Daoy (cell line): ENCODE results near the gene SNX30. TPM values are rescaled to one million over a fixed set of nuclear protein-coding genes. Genes with fewer than 3 reads are reported as not detected.

Experiments used
- DNase-seq: peaks from one replicate; pipeline ENCODE4 v3.0.0-alpha.2; 2015; ENCODE audit warnings: low read depth
- total RNA-seq: library from RNA; depleted of rRNA; stranded (reverse); fragments of >200 nt; shearing (Covaris generic); gene quantifications from 2 replicates; pipeline ENCODE4 v1.2.3, GENCODE V29; 2014

SNX30 gene
- total RNA-seq, 1 experiment from 2014 or later: 17.1 TPM

GRCh38 chr9:112820881-112821280, 70.3 kb downstream of the SNX30 start:
- DNase-seq: peak; percentile 23

GRCh38 chr9:112822618-112823017, 72.1 kb downstream of the SNX30 start:
- no peak for DNase-seq

- DNase-seq: no peak
These were observed 72.7 kb downstream of the SNX30 start for GRCh38 chr9:112823257-112823656.

- no peak for DNase-seq
These were observed 80.8 kb downstream of the SNX30 start for GRCh38 chr9:112831281-112831851.

GRCh38 chr9:112831969-112832368, 81.4 kb downstream of the SNX30 start:
- no peak for DNase-seq

- no peak for DNase-seq
These were observed 82.5 kb downstream of the SNX30 start for GRCh38 chr9:112833081-112833480.

GRCh38 chr9:112836394-112836793, 85.8 kb downstream of the SNX30 start:
- no peak for DNase-seq

- DNase-seq: no peak
These were observed 87.8 kb downstream of the SNX30 start for GRCh38 chr9:112838342-112838741.

GRCh38 chr9:112839331-112839730, 88.8 kb downstream of the SNX30 start:
- DNase-seq: no peak

GRCh38 chr9:112841261-112841660, 90.7 kb downstream of the SNX30 start:
- no peak for DNase-seq

- DNase-seq: no peak
These were observed 92.0 kb downstream of the SNX30 start for GRCh38 chr9:112842555-112842954.

- peak; percentile 82 for DNase-seq
These were observed 94.4 kb downstream of the SNX30 start for GRCh38 chr9:112844771-112845542.

- peak; percentile 50 for DNase-seq
These were observed 96.2 kb downstream of the SNX30 start for GRCh38 chr9:112846528-112847488.

- DNase-seq: no peak
These were observed 98.0 kb downstream of the SNX30 start for GRCh38 chr9:112848316-112849151.

- no peak for DNase-seq
These were observed 98.9 kb downstream of the SNX30 start for GRCh38 chr9:112849363-112849922.

- DNase-seq: no peak
These were observed 100.3 kb downstream of the SNX30 start for GRCh38 chr9:112850840-112851239.

- DNase-seq: no peak
These were observed 102.4 kb downstream of the SNX30 start for GRCh38 chr9:112852741-112853504.

GRCh38 chr9:112853882-112854585, 103.5 kb downstream of the SNX30 start:
- DNase-seq: no peak

- DNase-seq: no peak
These were observed 104.1 kb downstream of the SNX30 start for GRCh38 chr9:112854657-112855056.

- no peak for DNase-seq
These were observed 105.6 kb downstream of the SNX30 start for GRCh38 chr9:112856200-112856599.
